ENCODE results near the gene TLR8.

DNA sequence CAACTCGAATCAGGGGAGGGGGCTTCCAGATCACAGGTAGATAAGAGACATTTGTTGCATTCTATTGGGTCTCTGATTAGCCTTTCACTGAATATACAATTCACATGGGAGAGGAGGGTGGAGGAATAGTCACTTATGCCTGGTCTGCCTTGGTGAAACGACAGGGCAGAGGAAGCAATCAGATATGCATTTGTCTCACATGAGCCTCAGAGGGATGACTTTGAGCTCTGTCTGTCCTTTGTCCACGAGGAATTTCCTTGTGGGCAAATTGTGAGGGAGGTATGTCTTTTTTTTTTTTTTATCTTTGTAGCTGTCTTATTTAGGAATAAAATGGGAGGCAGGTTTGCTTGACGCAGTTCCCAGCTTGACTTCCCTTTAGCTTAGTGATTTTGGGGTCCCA is 40.0 kb downstream of the TLR8 start:
- TF ChIP-seq TCF7L2 (IDR thresholded peaks at IDR 0.05; ENCODE audit: low read depth, low read length) = no peak
- TF ChIP-seq, protein P1, sequence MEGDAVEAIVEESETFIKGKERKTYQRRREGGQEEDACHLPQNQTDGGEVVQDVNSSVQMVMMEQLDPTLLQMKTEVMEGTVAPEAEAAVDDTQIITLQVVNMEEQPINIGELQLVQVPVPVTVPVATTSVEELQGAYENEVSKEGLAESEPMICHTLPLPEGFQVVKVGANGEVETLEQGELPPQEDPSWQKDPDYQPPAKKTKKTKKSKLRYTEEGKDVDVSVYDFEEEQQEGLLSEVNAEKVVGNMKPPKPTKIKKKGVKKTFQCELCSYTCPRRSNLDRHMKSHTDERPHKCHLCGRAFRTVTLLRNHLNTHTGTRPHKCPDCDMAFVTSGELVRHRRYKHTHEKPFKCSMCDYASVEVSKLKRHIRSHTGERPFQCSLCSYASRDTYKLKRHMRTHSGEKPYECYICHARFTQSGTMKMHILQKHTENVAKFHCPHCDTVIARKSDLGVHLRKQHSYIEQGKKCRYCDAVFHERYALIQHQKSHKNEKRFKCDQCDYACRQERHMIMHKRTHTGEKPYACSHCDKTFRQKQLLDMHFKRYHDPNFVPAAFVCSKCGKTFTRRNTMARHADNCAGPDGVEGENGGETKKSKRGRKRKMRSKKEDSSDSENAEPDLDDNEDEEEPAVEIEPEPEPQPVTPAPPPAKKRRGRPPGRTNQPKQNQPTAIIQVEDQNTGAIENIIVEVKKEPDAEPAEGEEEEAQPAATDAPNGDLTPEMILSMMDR (IDR thresholded peaks at IDR 0.05) = no peak

Measured in Panc1 (cell line).